ENCODE data around the gene SET. TPM values are rescaled to one million over a fixed set of nuclear protein-coding genes. Genes with fewer than 3 reads are reported as not detected.

SET gene
- total RNA-seq, 1 experiment from 2014 or later = 1,129 TPM

DNA sequence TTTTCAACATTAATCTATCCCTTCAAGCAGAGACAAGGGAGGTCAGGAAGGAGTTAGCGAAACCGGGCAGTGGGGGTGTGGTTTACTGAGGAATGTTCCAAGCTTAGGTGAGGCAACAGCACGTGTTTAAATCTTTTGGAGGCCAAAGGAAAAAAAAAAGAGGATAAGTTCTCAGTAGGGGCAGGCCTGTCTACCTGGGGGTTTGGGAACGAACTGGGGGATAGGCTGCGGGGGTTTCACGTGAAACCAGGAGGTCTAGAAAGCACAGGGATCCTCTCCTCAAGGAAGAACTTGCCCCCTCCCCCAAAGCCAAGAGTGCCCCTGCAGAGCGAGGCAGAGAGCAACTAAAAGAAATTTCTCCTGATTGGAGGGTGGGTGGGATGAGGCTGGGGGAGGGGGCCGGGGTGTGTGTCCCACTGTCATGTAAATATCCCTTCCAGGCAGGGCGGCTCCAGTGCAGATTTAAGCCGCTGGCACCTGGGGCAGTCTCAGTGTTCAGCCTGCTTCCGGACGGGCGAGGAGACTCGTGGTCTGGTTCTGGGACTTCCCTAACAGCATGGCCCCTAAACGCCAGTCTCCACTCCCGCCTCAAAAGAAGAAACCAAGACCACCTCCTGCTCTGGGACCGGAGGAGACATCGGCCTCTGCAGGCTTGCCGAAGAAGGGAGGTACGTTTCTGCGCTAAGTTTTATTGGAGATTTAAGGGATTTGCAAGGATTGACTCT is 5.5 kb upstream of the SET start (continued):
- TF ChIP-seq, protein P1, sequence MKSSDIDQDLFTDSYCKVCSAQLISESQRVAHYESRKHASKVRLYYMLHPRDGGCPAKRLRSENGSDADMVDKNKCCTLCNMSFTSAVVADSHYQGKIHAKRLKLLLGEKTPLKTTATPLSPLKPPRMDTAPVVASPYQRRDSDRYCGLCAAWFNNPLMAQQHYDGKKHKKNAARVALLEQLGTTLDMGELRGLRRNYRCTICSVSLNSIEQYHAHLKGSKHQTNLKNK (CRISPR knock-in tag; IDR thresholded peaks at IDR 0.05) = no peak; the same call in 1 of the 2 replicates
- TF ChIP-seq GTF2I (CRISPR knock-in tag; conservative IDR thresholded peaks at IDR 0.05) (no peak), TP53 (CRISPR knock-in tag; IDR thresholded peaks at IDR 0.05) (0 out of 2 replicates have a peak, but pooled peaks have one; percentile 39), ZNF263 (CRISPR knock-in tag; IDR thresholded peaks at IDR 0.05; ENCODE audit: low read depth) (no peak), TEAD1 (CRISPR knock-in tag; IDR thresholded peaks at IDR 0.05) (peak; percentile 84), ATF1 (CRISPR knock-in tag; IDR thresholded peaks at IDR 0.05) (0 out of 2 replicates have a peak, but pooled peaks have one; percentile 21), SOX15 (CRISPR knock-in tag; IDR thresholded peaks at IDR 0.05) (no peak), ZNF121 (CRISPR knock-in tag; IDR thresholded peaks at IDR 0.05) (0 out of 2 replicates have a peak, but pooled peaks have one; percentile 7), ETV6 (CRISPR knock-in tag; IDR thresholded peaks at IDR 0.05) (no peak; the same call in 1 of the 2 replicates), ZNF396 (CRISPR knock-in tag; IDR thresholded peaks at IDR 0.05; ENCODE audit: borderline replicate concordance) (no peak), ZNF671 (CRISPR knock-in tag; IDR thresholded peaks at IDR 0.05) (0 out of 2 replicates have a peak, but pooled peaks have one; percentile 44), NFYB (CRISPR knock-in tag; conservative IDR thresholded peaks at IDR 0.05; ENCODE audit: low read depth) (0 out of 2 replicates have a peak, but pooled peaks have one; percentile 5), ZNF219 (CRISPR knock-in tag; IDR thresholded peaks at IDR 0.05; ENCODE audit: borderline replicate concordance) (no peak), GRHL2 (CRISPR knock-in tag; IDR thresholded peaks at IDR 0.05; ENCODE audit: insufficient replicate concordance, severe bottlenecking) (no peak), NR1H2 (CRISPR knock-in tag; IDR thresholded peaks at IDR 0.05) (no peak), NFE2L1 (CRISPR knock-in tag; IDR thresholded peaks at IDR 0.05) (peak; percentile 42; the same call in 1 of the 2 replicates)
- TF ChIP-seq, protein P2, sequence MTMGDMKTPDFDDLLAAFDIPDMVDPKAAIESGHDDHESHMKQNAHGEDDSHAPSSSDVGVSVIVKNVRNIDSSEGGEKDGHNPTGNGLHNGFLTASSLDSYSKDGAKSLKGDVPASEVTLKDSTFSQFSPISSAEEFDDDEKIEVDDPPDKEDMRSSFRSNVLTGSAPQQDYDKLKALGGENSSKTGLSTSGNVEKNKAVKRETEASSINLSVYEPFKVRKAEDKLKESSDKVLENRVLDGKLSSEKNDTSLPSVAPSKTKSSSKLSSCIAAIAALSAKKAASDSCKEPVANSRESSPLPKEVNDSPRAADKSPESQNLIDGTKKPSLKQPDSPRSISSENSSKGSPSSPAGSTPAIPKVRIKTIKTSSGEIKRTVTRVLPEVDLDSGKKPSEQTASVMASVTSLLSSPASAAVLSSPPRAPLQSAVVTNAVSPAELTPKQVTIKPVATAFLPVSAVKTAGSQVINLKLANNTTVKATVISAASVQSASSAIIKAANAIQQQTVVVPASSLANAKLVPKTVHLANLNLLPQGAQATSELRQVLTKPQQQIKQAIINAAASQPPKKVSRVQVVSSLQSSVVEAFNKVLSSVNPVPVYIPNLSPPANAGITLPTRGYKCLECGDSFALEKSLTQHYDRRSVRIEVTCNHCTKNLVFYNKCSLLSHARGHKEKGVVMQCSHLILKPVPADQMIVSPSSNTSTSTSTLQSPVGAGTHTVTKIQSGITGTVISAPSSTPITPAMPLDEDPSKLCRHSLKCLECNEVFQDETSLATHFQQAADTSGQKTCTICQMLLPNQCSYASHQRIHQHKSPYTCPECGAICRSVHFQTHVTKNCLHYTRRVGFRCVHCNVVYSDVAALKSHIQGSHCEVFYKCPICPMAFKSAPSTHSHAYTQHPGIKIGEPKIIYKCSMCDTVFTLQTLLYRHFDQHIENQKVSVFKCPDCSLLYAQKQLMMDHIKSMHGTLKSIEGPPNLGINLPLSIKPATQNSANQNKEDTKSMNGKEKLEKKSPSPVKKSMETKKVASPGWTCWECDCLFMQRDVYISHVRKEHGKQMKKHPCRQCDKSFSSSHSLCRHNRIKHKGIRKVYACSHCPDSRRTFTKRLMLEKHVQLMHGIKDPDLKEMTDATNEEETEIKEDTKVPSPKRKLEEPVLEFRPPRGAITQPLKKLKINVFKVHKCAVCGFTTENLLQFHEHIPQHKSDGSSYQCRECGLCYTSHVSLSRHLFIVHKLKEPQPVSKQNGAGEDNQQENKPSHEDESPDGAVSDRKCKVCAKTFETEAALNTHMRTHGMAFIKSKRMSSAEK (CRISPR knock-in tag; IDR thresholded peaks at IDR 0.05; ENCODE audit: borderline replicate concordance) = no peak
- TF ChIP-seq, protein P3, sequence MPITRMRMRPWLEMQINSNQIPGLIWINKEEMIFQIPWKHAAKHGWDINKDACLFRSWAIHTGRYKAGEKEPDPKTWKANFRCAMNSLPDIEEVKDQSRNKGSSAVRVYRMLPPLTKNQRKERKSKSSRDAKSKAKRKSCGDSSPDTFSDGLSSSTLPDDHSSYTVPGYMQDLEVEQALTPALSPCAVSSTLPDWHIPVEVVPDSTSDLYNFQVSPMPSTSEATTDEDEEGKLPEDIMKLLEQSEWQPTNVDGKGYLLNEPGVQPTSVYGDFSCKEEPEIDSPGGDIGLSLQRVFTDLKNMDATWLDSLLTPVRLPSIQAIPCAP (CRISPR knock-in tag; IDR thresholded peaks at IDR 0.05) = 0 out of 2 replicates have a peak, but pooled peaks have one; percentile 38
- TF ChIP-seq, protein P4, sequence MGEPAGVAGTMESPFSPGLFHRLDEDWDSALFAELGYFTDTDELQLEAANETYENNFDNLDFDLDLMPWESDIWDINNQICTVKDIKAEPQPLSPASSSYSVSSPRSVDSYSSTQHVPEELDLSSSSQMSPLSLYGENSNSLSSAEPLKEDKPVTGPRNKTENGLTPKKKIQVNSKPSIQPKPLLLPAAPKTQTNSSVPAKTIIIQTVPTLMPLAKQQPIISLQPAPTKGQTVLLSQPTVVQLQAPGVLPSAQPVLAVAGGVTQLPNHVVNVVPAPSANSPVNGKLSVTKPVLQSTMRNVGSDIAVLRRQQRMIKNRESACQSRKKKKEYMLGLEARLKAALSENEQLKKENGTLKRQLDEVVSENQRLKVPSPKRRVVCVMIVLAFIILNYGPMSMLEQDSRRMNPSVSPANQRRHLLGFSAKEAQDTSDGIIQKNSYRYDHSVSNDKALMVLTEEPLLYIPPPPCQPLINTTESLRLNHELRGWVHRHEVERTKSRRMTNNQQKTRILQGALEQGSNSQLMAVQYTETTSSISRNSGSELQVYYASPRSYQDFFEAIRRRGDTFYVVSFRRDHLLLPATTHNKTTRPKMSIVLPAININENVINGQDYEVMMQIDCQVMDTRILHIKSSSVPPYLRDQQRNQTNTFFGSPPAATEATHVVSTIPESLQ (CRISPR knock-in tag; IDR thresholded peaks at IDR 0.05) = no peak
- TF ChIP-seq, protein P5, sequence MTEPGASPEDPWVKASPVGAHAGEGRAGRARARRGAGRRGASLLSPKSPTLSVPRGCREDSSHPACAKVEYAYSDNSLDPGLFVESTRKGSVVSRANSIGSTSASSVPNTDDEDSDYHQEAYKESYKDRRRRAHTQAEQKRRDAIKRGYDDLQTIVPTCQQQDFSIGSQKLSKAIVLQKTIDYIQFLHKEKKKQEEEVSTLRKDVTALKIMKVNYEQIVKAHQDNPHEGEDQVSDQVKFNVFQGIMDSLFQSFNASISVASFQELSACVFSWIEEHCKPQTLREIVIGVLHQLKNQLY (CRISPR knock-in tag; IDR thresholded peaks at IDR 0.05) = no peak
- TF ChIP-seq, protein P6, sequence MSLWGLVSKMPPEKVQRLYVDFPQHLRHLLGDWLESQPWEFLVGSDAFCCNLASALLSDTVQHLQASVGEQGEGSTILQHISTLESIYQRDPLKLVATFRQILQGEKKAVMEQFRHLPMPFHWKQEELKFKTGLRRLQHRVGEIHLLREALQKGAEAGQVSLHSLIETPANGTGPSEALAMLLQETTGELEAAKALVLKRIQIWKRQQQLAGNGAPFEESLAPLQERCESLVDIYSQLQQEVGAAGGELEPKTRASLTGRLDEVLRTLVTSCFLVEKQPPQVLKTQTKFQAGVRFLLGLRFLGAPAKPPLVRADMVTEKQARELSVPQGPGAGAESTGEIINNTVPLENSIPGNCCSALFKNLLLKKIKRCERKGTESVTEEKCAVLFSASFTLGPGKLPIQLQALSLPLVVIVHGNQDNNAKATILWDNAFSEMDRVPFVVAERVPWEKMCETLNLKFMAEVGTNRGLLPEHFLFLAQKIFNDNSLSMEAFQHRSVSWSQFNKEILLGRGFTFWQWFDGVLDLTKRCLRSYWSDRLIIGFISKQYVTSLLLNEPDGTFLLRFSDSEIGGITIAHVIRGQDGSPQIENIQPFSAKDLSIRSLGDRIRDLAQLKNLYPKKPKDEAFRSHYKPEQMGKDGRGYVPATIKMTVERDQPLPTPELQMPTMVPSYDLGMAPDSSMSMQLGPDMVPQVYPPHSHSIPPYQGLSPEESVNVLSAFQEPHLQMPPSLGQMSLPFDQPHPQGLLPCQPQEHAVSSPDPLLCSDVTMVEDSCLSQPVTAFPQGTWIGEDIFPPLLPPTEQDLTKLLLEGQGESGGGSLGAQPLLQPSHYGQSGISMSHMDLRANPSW (CRISPR knock-in tag; conservative IDR thresholded peaks at IDR 0.05; ENCODE audit: low read depth) = no peak
- TF ChIP-seq, protein P7, sequence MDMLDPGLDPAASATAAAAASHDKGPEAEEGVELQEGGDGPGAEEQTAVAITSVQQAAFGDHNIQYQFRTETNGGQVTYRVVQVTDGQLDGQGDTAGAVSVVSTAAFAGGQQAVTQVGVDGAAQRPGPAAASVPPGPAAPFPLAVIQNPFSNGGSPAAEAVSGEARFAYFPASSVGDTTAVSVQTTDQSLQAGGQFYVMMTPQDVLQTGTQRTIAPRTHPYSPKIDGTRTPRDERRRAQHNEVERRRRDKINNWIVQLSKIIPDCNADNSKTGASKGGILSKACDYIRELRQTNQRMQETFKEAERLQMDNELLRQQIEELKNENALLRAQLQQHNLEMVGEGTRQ (CRISPR knock-in tag; IDR thresholded peaks at IDR 0.05) = peak; percentile 18; the same call in 1 of the 2 replicates
- TF ChIP-seq, protein P8, sequence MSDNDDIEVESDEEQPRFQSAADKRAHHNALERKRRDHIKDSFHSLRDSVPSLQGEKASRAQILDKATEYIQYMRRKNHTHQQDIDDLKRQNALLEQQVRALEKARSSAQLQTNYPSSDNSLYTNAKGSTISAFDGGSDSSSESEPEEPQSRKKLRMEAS (CRISPR knock-in tag; IDR thresholded peaks at IDR 0.05) = peak; percentile 62
- TF ChIP-seq, protein P9, sequence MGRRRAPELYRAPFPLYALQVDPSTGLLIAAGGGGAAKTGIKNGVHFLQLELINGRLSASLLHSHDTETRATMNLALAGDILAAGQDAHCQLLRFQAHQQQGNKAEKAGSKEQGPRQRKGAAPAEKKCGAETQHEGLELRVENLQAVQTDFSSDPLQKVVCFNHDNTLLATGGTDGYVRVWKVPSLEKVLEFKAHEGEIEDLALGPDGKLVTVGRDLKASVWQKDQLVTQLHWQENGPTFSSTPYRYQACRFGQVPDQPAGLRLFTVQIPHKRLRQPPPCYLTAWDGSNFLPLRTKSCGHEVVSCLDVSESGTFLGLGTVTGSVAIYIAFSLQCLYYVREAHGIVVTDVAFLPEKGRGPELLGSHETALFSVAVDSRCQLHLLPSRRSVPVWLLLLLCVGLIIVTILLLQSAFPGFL (CRISPR knock-in tag; IDR thresholded peaks at IDR 0.05; ENCODE audit: borderline replicate concordance) = no peak
